Tibial artery (tissue), 4 donors: Measurements from ENCODE around the gene TRPC3.

Source experiments
- DNase-seq, 2 donors: peaks; one replicate each; pipeline ENCODE4 v3.0.0-alpha.2; 2019
- H3K27ac ChIP-seq, 2 donors: fragments of 200-600 bp; sonication (generic) in 1 of 2; 1 replicate in 1 of 2; 2 replicates in 1 of 2; pipeline ENCODE4 v1.5.1; 2018 to 2019; ENCODE audit warnings: mild to moderate bottlenecking in 1 of 2
- H3K27me3 ChIP-seq, 2 donors: fragments of 200-600 bp; sonication (generic) in 1 of 2; one replicate each; pipeline versions ENCODE4 v1.5.1 to v1.6.0; 2016 to 2019
- H3K36me3 ChIP-seq, 3 donors: fragments of 200-600 bp; sonication (generic) in 2 of 3; one replicate each; pipeline ENCODE4 v1.5.1; 2016 to 2019; ENCODE audit warnings: mild to moderate bottlenecking in 2 of 3
- H3K4me1 ChIP-seq, 4 donors: fragments of 200-600 bp; sonication (generic) in 2 of 4; 1 replicate in 3 of 4; 2 replicates in 1 of 4; pipeline ENCODE4 v1.5.1; 2016 to 2019
- H3K4me3 ChIP-seq, 2 donors: fragments of 200-600 bp; sonication (generic) in 1 of 2; 1 replicate in 1 of 2; 2 replicates in 1 of 2; pipeline ENCODE4 v1.5.1; 2018 to 2019; ENCODE audit warnings: mild to moderate bottlenecking in 2 of 2
- H3K9me3 ChIP-seq, 3 donors: fragments of 200-600 bp; sonication (generic) in 1 of 3; one replicate each; pipeline ENCODE4 v1.5.1; 2016 to 2019
- CTCF ChIP-seq, 2 experiments: fragments of 200-600 bp in 1 of 2; fragments of 450-650 bp in 1 of 2; IDR thresholded peaks; one replicate each; pipeline ENCODE4 v1.5.1; 2017 to 2019; ENCODE audit warnings: antibody characterized with exemption in 2 of 2, mild to moderate bottlenecking in 1 of 2, moderate library complexity in 1 of 2
- intact Hi-C: fragments of 100-400 bp; cut with DNase I; formaldehyde crosslinking; loops from one replicate; pipeline ENCODE4 v1.15.0; 2023; ENCODE audit warnings: low total_unique reads

The TRPC3 gene

DNA sequence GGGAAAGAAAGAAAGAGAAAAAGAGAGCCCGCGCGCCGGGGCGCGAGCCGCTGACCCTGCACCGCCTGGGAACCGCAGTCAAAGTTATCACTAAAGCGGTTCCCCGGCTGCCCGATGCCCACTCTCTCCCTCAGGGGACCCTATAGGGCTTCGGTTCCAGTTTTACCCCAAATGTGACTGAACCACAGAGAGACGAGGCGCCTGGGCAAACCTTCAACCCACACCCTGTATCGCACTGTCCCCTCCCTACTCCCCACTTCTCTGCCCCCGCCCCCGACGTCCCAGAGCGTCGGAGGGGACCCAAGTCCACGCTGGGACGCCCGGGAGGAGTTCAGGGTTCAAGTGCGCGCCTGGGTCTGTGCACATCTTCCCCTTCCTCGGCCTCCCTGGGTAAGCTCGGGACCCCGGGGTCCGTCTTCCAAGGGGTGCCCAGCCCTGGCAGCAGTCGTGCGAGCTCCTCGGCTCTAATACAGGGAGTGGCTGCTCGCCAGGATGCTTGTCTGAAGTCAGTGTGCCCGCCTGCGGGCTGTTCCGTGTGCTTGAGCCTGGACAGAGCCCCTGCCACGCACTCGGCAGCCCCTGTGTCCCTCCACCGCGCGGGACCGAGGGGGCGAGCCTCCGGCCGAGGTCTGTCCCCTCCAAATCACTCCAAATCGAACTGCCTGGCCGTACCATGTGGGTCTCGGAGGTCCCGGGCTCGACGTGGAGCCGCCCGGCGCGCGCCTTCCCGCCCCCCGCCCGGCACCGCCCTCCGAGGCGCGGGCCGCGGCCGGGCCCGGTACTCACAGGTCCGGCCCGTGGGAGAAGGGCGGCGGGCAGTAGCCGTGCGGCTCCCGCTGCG lies 960 bp downstream of the TRPC3 start:
- TF ChIP-seq CTCF (IDR thresholded peaks at IDR 0.05), result no peak
- intact Hi-C loops, result loop anchor here (2.0 kb wide), 1 partner anchor 204 kb away; no protein-coding TSS in a partner anchor
- no peaks in the 10 kb centered on the region for H3K27me3 ChIP-seq
- H3K9me3 ChIP-seq, result no peaks in the 10 kb centered on the region
- peak; percentile 25 to 66 for DNase-seq
- peaks cover 0 to 24% (median 3%) of the 10 kb centered on the region in 4 donors for H3K4me1 ChIP-seq
- H3K4me3 ChIP-seq, result peak overlapping the region; percentile 59 to 76
- no peaks in the 10 kb centered on the region for H3K36me3 ChIP-seq
- H3K27ac ChIP-seq, result peak overlapping the region; percentile 24 to 31

GRCh38 chr4:121950212-121950679 lies 1.6 kb downstream of the TRPC3 start:
- H3K36me3 ChIP-seq, result no peaks in the 10 kb centered on the region
- H3K4me1 ChIP-seq, result peaks cover 0 to 24% (median 3%) of the 10 kb centered on the region in 4 donors
- H3K27me3 ChIP-seq, result no peaks in the 10 kb centered on the region
- H3K9me3 ChIP-seq, result no peaks in the 10 kb centered on the region
- intact Hi-C loops, result loop anchor here (2.0 kb wide), 1 partner anchor 205 kb away; no protein-coding TSS in a partner anchor
- DNase-seq, result peak; percentile 49 to 76
- peak; percentile 65 to 66 for TF ChIP-seq CTCF (IDR thresholded peaks at IDR 0.05)
- peak overlapping the region; percentile 59 to 76 for H3K4me3 ChIP-seq
- peak overlapping the region; percentile 23 to 24 for H3K27ac ChIP-seq

GRCh38 chr4:121946644-121947043 lies 5.2 kb downstream of the TRPC3 start:
- intact Hi-C loops, result loop anchor here (10.0 kb wide), 1 partner anchor 278 kb away; no protein-coding TSS in a partner anchor
- H3K27ac ChIP-seq, result no peak overlapping the region
- DNase-seq, result no peak
- H3K27me3 ChIP-seq, result peaks cover 0 to under 1% of the 10 kb centered on the region in 2 donors
- H3K4me3 ChIP-seq, result no peak overlapping the region
- no peaks in the 10 kb centered on the region for H3K9me3 ChIP-seq
- no peak for TF ChIP-seq CTCF (IDR thresholded peaks at IDR 0.05)
- H3K36me3 ChIP-seq, result no peaks in the 10 kb centered on the region
- H3K4me1 ChIP-seq, result peaks cover 0 to 15% (median 0%) of the 10 kb centered on the region in 4 donors

DNA sequence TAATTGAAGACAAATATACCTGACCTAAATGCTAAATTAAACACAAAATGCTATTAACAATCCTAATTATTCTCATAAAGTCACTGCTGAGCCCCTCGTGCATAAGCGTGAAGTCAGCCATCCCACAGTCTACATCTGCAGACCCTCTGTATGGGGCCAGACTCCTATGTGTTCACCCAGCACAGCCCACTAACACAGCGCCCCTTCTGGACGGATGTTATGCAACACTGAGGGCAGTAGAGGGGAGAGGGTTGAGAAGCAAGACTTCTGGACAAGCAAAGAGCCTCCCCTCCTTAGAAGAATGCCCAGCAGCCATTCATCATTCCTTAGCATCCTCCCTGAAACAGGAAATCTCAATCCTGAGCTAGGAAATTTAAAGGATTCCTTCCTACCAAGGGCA lies 7.9 kb downstream of the TRPC3 start:
- peaks cover 0 to 9% of the 10 kb centered on the region in 2 donors for H3K27me3 ChIP-seq
- no peak for TF ChIP-seq CTCF (IDR thresholded peaks at IDR 0.05)
- H3K27ac ChIP-seq, result no peak overlapping the region
- intact Hi-C loops, result loop anchor here (10.0 kb wide), 1 partner anchor 281 kb away; no protein-coding TSS in a partner anchor
- H3K36me3 ChIP-seq, result no peaks in the 10 kb centered on the region
- DNase-seq, result no peak
- no peak overlapping the region for H3K4me3 ChIP-seq
- H3K9me3 ChIP-seq, result no peaks in the 10 kb centered on the region
- no peaks in the 10 kb centered on the region for H3K4me1 ChIP-seq

- DNase-seq, result no peak
- H3K27ac ChIP-seq, result no peak overlapping the region
- intact Hi-C loops, result loop anchor here (10.0 kb wide), 1 partner anchor 285 kb away; no protein-coding TSS in a partner anchor
These were observed 12.2 kb downstream of the TRPC3 start for GRCh38 chr4:121939690-121940089.

More at GRCh38 chr4:121939690-121940089, 12.2 kb downstream of the TRPC3 start:
- Histone ChIP-seq H3K4me1 (no peaks in the 10 kb centered on the region), H3K36me3 (no peaks in the 10 kb centered on the region), H3K27me3 (peaks cover 0 to 9% of the 10 kb centered on the region in 2 donors), H3K9me3 (no peaks in the 10 kb centered on the region), H3K4me3 (no peak overlapping the region)
- TF ChIP-seq CTCF (IDR thresholded peaks at IDR 0.05), result no peak
